ELF-1 (cell line): ENCODE measurements around the gene CDH6.
"Not testable (repeated sequence)": the region's sequence is repeated elsewhere in the genome, so short reads cannot be mapped to it uniquely, and the experiment has no call there.

Experiments used
- DNase-seq: peaks from one replicate; pipeline ENCODE4 v3.0.0-alpha.2; 2016; ENCODE audit warnings: low read depth, low spot score

CDH6 gene

DNA sequence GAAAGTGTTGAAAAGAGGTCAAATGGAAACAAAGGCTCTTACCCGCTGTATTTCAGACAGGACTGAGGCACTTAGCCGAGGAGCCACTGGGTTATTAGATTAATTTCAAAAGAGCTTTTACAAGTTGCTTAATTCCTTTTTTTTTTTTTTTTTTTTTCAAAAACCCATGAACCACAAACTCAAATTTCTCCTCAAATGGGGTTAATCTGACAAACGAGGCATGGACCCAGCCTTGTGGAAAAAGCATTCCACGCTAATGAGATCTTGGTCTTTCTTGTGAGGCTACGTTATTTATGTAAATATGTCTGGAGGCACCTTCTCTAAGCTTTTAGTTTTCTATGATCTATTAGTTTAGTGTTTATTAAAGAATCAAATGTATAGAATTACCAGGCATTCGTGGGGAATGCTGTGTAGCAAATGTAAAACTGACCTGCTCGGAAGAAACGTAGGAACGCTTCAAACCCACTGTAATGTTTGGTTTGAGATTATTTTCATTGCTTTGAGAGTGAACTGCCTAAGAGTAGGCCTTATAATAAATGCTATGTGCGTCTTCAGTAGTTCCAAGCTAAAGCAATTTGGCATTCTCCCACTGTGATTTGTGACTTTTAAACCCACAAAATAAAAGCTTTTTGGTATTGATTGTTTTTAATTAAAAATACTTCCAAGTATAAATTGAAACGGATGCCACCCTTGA lies 134.7 kb downstream of the CDH6 start:
- no peak for DNase-seq

DNA sequence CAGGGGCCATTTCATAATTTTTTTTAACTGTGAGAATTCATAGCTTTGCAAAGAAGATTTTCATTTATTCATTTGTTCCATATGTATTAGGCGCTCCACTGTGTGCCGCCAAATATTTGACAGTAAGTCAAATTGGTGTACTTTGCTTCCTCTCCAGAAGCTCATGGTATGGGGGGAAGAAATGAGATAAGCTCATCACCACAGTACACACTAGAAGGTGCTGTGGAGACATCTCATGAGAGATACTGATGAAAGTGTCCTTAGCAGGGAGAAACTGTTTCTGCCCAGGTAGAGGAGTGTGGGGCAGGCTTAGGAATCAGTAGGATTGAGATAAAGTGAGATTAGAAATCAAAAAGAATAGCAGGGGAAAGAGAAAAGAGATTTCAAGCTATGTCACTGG lies 136.2 kb downstream of the CDH6 start:
- DNase-seq, result no peak

DNA sequence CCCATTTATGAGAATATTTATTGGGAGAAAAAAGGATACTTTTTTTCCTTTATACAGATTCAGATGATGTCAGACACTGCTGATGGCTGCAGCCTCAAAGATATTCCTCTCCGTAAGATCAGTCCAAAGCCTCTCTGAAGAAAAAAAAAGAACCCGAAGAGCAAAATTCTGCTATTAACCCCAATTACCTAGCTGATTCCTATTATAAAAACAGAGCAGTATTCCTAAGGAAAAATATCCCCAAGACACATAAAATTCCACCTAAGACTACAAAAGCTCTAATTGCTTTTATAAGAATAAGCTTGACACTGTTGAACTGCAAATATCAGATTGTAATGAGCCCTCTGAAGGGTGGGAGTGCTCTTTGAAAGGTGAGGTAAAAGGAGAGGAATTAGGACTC lies 138.7 kb downstream of the CDH6 start:
- no peak for DNase-seq

DNA sequence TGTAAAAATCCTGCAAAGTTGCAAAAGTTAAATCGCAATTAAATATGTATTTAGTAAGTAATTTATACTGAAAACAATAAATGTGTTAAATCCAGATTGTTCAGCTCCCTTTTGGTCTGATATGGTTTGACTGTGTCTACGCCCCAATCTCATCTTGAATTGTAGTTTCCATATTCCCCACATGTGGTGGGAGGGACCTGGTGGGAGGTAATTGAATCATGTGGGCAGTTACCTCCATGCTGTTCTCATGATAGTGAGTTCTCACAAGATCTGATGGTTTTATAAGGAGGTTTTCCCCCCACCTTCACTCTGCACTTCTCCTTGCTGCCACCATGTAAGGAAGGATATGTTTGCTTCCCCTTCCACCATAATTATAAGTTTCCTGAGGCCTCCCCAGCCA lies 140.0 kb downstream of the CDH6 start:
- no peak for DNase-seq

DNA sequence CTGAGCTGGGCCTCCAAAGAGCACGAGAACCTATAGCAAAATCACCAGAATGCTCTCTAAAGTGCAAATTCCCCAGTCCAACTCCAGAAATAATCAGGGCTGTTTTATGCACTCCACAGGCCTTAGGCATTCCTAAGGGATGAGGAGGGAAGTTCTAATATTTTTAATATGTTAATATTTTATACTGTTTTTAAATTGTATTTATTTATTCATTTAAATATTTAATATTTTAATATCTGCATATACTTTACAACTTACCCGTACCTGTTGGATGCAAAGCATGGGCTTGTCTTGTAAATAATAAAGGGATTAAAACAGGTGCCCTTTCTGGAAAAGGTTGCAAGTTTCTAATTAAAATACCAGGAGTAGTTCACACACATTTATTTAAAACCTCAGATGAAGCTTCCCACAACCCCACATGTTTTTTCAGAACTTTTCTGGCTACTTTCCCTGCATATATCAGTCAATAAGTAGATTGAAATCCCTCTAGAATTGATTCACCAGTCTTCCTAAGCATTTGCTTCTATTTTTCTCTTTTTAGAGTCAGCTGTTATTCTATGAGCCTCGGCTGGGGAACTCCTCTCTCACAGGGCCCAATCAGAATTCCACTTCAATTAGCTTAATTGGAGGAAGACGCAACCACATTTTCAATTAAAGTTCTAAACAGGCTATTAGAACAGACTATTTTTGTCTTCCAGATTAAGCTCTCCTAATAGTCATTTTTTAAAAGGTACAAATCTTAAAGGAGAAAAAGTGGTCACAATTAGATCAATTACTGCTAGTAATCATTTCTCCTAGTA lies 140.8 kb downstream of the CDH6 start:
- no peak for DNase-seq

DNA sequence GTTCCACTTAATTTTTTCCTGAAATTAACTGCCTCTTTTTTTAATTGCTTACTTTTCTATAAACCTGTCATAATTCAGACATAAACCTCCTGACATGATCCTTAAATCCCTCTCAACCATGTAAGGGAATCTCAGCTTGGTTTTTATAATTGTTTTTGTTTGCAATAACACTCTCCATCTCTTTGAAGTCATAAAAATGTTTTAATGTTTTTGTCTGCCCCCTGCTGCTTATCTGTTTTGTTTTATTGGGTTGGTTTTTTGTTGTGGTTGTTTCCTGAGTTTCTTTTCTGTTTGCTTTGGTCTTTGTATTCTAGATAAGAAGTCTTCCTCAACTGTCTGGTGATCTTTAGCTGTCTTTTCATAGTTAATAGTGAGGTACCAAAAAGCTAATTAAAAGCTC lies 142.0 kb downstream of the CDH6 start:
- no peak for DNase-seq

DNA sequence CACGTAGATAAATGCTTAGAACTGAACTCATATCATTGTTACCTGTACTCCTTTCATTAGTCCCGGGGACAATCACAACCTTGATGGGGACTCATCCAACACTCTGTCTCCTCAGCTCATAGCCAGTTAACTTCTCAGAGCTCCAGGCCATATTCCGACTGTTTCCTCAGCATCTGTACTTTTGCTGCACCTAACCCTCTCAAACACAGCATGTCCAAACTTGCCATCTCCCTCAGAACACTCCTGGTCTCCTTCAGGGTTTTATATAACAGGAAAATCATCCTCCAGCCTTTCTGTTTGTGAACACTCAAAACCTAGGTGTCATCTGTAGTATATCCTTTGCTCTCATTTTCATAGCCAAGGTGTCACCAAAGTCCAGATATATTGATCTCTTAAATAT lies 150.5 kb downstream of the CDH6 start:
- no peak for DNase-seq

GRCh38 chr5:31346896-31347551 lies 153.5 kb downstream of the CDH6 start:
- DNase-seq, result no peak

- DNase-seq, result no peak
Measured at GRCh38 chr5:31347552-31347905, 154.0 kb downstream of the CDH6 start.

DNA sequence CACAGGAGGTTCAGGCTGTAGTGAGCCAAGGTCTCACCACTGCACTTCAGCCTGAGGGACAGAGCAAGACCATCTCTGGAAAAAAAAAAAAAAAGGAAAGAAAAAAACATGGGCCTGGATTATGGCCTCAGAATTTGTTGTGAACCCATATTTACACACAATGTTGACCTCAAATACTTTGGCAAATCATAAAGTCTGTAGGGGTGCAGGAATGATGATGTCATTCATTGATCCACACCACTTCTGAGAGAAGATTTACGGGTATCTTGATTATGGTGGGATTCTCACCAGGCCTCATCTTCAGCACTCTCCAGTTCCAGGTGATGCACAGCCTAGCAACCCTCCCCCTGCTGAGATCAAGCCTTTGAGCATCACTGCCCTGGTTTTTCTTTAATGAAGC lies 156.9 kb downstream of the CDH6 start:
- no peak for DNase-seq

GRCh38 chr5:31355337-31355736 lies 161.9 kb downstream of the CDH6 start:
- DNase-seq, result no peak

- DNase-seq, result no peak
Measured at GRCh38 chr5:31357038-31357437, 163.6 kb downstream of the CDH6 start.

- no peak for DNase-seq
Measured at GRCh38 chr5:31359839-31360238, 166.4 kb downstream of the CDH6 start.

GRCh38 chr5:31361234-31361633 lies 167.7 kb downstream of the CDH6 start:
- DNase-seq, result no peak

- DNase-seq, result not testable (repeated sequence)
Measured at GRCh38 chr5:31361704-31362528, 168.4 kb downstream of the CDH6 start.

GRCh38 chr5:31362529-31362900 lies 169.0 kb downstream of the CDH6 start:
- DNase-seq, result no peak

- DNase-seq, result no peak
Measured at GRCh38 chr5:31362931-31363568, 169.6 kb downstream of the CDH6 start.

DNA sequence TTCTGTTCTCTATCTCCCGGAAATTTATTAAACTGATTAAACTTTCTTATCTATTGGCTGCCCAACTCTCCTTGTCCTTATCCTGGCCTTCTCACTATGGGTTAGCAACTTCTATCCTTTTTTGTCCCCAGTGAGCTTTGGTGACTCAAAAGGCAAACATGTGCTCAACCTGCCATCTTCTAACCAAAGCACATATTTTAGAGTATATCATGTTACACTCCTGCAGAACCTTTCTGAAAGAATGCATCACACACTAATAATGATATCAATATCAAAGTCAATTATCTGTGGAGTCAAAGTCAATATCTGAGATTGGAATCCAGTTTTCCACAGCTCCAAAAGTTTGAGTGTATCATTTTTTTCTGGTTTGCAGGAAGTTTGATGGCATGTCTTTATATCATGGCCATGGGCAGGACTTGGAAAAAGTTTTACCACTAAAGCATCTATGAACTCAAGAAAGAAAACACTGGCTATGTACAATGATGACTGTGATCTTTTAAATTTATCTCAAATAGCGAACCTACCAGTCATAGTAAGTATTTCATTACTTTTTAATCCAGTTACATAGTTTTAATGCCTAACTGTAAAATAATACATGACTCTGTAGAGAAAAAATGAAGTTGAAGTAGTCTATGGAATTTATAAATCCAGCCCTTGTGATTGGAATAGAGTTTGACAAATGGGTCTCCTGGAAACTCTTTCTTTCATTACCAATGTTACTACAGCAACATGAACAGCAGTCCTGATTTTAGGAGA lies 171.6 kb downstream of the CDH6 start:
- DNase-seq, result no peak

DNA sequence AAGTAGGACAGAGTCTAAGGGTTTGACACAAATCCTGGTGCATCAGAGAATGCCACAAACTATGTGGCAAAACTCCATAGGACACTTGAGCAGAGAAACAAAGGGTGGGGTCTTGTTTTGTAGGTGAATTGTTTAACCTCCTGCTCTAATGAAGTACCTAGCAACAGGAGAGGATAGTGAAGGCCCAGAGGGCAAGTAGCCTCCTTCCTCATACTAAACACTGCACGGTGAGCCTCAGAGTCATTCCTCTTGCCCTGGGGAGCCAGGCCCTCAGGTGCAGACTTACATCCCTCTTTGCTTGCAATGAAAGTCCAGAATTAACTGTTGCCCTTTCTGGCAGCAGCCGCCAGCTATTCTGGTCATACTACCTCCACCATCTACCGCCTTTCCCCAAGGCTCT lies 172.3 kb downstream of the CDH6 start:
- peak; percentile 38 for DNase-seq

GRCh38 chr5:31366941-31367340 lies 173.5 kb downstream of the CDH6 start:
- DNase-seq, result no peak

GRCh38 chr5:31372124-31372523 lies 178.6 kb downstream of the CDH6 start:
- DNase-seq, result no peak
